GM19395 (cell line): ENCODE measurements around the gene ATP6V1G1.
A peak's percentile ranks its signal among the peaks of the same experiment; 100 is the strongest.

Experiments used
- ATAC-seq: cut with Tn5 transposase; IDR thresholded peaks from one replicate; pipeline ENCODE4 v1.9.1; 2021; ENCODE audit warnings: mild to moderate bottlenecking, moderate library complexity; ENCODE audit not compliant: unreplicated experiment

The ATP6V1G1 gene

DNA sequence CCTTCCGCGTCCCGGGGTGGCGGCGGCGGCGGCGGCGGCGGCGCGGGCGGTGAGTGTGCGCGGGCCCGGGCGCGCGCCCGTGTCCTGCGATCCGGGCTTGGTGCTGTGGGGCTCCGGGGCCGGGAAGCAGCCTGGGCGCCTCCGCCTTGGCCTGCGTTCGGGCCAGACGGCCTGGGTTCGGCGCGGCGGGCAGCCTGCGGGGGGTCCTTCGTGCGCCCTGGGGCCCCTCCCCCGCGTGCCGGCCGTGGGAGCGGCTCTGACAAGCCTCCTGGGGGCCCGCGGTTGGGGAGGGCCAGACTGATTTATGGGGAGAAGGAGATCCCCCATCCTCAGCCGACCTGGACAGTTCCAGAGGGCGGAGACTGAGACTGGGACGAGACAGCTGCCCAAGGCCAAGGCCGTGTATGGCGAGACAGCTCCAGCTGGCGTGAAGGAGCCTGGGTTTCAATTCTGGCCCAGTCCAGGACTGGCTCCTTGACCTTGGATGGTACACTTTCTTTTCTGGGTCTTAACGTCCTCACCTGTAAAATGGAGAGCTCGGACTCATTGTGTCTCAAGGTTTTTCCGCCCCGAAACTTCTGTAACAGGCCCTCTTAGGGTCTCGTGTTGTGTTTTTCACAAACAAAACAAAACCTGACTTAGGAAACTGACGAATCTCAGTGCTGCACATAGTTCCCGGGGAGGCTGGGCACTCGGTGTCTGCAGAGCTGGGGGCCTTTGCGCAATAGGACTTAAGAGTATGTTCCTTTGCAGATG lies 24.1 kb downstream of the ATP6V1G1 start:
- peak; percentile 29 for ATAC-seq

DNA sequence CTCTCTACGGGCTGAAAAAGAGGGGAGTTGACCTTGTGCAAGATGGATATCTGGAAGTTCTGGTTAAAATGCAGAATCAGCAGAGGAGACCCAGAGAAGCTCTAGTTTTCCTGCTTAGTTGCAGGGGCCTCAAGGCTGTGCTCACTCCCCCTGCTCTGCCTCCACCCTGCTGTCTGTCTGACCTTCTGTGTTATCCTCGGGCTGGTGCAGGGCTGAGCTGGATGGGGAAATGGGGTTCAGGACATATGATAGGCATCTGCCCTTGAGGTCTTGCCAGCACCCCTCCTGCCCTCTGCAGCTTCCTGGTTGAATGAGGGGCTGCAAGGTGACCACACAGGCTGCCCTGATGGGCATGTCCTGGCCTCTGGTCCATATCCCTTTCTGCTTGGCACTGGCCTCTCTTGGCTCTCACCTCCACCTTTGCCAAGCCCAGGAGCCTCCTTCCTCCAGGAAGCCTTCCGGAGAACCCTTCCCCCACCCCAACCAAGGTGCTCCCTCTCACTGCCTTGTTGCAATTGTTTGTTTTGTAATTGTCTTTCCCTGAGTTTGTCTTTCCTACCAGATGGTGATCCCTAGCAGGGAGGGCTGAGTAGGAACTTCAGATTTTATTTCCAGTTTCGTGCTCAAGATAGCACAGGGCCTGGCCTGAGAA lies 24.8 kb downstream of the ATP6V1G1 start:
- ATAC-seq, result no peak

DNA sequence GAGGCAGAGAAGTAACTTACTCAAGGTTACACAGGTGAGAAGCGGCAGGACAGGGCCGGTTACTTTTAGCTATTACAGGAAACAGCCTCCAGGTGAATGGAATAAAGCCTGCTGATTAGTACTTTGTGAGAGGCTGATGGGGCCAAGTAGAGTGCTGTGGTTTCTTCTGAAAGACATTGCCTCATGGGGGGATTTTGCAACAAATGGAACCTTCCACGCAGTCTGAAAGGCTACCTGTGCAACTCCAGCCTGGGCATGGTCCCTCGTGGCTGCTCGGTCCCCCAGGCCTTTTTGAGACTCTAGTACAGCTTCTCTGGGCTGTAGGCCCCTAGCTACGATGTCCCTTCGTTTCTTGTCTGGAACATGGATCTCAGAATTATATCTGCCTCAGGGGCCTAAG lies 25.5 kb downstream of the ATP6V1G1 start:
- no peak for ATAC-seq

DNA sequence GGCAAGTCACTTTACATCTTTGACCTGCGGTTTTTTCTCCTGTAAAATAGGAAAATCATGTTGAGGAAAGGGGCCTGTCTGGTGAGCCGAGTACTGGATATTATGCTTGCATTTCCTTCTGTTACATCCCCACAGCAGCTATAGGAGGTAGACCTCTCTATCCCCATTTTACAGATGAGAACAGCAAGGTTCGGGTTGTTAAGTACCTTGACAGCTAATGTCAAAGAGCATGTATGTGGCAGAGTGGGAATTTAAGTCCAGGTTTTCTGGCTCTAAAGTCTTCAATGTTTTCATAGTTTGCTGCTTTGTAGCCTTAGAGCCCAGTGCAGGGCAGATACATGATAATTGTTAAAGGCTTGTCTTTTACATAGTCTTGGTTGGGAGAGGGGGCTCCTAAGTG lies 26.4 kb downstream of the ATP6V1G1 start:
- no peak for ATAC-seq

DNA sequence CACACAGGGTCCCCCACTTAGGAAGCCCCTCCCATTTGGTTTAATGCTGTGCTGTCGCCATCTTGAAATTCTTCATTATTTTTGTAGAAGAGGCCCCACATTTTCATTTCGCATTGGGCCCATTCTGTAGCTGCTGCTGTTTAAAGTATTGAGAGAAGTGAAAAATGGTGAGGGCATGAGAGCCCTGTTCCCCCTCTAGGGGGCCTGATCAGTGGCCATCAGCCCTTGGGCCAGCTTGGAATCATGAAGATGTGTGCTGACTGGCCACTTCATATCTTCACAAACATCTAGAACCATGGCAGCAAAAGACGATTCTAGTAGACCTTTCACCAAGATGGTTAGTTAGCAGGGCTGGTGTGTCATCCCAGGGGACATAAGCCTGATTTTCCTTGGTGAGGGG lies 26.8 kb downstream of the ATP6V1G1 start:
- ATAC-seq, result no peak

DNA sequence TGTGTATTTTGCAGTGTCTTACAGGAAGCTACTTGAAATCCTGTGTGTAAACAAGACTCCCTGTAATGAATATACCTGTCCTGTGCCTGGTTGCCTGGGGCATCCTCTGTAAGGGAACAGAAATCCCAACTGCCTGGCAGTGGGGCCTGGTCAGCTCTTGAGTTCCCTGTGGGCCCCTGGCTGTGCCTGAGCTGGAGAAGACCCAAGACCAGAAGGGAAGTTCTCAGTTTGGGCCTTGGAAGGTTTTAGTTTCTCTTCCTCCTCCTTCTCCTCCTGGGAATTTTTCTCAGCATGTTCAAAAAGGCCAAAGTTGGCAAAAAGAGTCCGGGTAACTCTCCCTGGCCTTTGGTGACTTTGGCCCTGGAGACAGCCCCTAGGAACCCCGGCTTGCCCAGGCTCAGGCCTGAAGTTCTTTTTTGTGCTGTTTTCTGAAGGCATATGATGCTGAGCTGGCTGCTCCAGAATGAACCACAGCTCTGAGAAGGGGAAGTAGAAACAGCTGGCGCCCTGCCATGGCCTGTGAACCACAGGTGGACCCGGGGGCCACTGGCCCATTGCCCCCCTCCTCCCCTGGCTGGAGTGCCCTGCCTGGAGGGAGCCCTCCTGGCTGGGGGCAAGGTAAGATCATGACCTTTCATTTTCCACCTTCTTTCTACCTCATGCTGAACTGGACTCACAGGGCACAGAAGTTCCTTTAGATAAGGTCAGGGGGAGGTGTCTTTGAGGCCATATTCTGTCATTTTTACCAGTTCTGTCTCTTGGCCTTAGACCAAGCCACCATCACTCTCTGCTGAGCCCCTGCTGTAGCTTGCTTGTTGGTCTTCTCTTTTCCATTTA lies 29.3 kb downstream of the ATP6V1G1 start:
- ATAC-seq, result peak; percentile 69

DNA sequence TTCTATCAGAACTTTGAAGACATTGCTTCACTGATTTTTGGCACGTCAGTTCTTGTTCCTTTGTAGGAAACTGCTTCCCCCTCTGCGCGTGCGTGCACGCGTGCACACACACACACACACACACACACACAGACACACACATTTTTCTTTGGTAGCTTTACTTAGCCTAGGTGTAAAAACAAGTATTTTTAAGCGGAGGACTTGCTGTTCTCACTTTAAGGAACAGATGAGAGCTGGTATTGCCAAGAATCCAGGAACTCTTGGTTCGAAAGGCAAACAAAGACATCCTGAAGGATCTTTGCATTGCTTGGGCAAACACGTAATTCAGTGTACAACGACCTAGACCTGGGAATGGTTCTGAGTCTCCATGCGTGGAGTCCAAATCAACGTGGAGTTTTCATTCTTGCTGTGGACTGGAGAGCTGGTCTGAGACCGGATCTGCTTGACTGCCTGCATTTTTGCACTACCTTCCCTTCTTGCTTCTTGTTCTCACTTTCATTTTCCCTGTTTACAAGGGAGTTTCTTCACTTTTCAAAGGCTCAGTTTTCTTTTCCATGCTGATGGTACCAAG lies 31.7 kb downstream of the ATP6V1G1 start:
- peak; percentile 53 for ATAC-seq

DNA sequence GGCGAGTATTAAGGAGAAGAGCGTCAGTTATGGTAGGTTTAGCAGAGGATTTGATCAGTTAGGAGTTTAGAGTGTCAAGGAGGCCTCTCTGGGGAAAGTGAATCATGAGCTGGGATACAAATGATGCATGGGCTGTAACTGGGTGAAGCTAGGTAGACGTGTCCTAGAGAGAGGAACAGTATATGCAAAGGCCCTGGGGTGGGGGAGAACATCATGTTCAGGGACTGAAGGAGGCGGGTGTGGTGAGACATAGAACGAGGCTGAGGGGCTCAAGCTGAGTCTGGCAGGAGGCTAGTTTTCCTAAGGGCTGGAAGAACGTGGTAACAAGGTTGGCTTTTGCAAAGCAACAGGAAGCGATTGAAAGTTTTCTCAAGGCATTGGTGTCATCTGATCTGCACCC lies 34.0 kb downstream of the ATP6V1G1 start:
- ATAC-seq, result no peak

DNA sequence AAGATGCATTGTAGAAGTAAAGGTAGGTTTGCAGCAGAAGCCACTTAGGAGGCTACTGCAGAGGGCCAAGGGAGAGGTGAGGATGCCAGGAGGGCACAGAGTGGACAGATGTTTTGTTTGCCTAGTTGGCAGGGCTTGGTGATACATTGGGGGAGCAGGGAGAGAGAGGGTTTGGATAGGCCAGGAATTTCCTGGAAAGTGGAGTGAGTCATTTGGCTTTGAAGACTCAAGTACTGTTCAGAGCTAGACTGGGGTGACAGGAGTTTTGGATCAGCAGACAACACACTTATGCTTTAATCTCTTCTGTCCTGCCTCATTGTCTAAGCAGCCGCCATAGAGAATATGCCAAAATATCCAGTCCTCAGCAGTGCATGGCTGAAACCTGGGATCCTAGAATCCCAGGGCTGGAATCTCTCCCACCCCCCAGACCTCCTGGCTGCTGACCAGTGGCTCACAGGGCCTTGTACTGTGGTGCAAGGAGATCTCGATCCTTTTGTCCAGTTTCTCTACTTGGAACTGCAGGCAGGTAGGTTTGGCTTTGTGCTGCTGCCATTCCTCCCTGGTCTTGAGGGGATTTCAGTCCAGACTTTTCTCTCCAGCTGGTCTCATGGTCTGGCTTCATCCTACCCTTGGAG lies 34.5 kb downstream of the ATP6V1G1 start:
- ATAC-seq, result no peak

DNA sequence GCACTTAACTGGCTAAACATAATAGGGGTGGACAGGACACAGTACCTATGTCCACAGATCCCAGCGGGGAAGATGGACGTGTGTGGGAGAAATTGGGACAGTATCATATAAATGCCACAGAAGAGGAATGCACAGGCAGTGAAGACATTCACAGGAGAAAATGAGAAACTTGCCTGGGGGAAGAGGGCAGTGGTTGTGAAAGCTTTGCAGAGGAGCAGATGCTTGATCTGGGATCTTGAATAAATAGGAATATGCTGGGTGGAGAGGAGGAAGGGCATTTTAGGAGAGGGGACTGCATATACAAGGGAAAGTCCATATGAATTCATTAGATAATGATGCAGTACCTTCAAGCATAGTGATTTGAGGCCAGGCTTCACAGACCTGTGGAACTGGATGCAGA lies 37.1 kb downstream of the ATP6V1G1 start:
- no peak for ATAC-seq

DNA sequence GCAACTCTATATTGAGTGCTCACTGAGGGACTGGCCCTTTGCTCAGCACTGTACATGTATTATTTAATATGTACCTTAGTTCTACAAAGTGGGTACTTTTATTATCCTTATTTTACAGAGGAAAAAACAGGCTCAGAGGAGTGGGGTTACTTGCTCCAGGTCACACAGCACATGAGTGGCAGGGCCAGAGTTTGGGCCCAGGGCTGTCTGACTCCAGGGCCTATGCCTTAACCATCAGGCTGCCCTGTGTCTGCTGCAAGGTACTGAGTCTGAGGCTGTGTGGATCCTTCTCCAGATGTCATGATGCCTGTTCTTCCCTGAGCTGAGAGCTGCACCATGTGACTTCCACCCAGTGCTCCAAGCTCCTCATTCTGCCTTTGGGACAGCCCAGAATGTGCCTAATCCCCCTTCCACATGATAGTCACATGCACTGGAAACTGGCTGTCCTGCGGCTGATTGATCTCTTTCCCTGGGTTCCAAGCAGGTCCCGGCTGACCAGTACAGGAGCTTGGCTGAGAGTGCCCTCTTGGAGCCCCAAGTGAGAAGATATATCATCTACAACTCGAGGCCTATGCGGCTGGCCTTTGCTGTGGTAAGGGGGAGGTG lies 38.9 kb downstream of the ATP6V1G1 start:
- ATAC-seq, result no peak

DNA sequence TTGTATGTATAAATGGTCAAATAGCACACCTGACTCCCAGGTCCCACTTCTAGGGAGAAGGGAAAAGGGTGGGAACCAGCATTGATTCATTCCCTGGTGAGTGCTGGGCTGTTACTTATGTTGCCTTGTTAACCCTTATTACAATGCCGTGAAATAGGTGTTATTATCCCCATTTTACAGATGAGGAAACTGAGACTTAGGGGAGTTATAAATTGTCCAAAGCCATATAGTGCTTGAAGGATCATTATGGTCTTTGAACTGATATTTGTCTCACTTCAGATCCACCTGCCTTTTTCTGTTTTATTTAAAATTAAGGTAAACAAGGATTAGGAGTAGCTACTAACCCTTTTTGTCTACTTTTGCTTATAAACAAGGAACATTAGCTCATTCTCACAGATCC lies 40.0 kb downstream of the ATP6V1G1 start:
- no peak for ATAC-seq

DNA sequence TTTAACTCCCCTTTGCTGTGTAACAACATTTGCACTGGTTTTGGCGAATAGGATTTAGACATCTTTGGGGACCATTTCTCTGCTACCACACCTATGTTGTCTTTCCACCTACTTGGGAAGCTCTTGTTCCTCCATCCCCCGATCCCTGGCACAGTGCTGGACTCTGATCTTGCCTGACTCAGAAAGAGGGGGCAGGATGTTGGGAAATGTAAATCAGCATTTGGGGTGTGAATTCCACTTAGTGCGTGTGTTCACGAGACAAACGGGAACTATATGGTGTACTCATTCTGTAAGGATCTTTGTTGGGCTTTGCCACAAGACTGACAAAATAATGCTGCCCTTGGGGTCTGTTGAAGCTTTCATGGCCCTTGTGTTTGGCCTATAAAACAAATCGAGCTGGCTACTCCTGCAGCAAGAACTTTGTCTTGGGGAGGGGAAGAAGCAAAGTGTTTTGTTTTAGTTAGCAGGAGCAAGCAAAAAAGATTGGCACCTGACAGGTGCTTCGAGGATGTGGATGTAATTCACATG lies 42.1 kb downstream of the ATP6V1G1 start:
- no peak for ATAC-seq

DNA sequence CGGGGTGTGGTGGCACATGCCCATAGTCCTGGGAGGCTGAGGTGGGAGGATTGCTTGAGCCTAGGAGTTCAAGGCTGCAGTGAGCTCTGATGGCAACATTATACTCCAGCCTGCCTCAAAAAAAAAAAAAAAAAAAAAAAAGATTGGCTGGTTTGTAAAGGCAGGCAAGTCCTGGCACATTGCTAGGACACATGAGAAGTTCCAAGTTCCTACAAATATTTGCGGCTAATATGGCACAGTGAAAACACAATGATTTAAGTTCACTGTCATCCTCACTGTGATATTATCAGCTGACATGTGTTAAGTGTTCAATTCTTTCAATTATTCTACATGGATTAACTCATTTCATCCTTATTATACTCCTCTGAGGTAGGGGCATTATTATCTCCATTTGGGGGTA lies 43.6 kb downstream of the ATP6V1G1 start:
- ATAC-seq, result no peak

DNA sequence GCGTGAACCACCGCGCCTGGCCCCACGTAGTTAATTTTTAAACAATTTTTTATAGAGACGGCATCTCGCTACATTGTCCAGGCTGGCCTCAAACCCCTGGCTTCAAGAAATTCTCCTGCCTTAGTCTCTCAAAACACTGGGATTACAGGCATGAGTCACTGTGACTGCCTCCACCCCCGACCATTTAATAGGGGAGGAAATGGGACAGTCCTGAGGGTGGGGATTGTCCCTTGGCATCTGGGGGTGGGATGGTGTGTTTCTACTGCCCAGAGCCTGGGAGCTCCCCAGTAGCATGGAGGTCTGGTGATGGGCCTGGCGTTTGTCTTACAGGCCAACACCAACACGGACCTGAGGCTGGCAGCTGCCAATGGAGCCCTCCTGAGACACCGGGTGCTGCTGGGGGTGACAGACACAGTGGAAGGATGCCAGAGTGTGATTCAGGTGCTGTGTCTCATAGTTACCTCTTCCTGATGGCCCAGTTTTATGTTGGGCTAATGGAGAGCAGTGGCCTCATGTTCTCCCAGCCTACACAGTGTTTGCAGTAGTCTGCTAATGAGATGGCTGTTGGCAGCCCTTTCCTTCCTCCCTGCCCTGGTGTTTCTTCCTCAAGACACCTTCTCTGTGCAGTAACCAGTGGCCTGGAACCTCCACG lies 46.0 kb downstream of the ATP6V1G1 start:
- no peak for ATAC-seq

DNA sequence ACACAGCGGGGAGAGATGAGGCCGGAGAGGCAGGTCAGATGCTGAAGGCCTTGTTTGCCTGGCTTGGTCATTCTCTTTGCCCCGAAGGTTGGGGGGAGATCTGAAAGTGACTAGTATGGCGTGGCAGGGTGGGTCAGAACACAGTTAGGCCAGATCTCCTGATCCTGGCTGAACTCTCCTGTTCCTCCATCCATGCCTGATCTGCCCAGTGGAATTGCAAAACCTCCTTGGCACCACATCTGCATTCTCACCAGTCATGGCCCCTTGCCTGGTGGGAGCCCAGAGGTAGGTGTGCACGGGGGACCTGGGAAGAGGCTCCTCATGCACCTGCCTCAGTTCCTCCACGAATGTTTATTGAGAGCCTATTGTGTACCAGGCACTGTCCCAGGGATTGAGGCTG lies 46.8 kb downstream of the ATP6V1G1 start:
- ATAC-seq, result no peak

DNA sequence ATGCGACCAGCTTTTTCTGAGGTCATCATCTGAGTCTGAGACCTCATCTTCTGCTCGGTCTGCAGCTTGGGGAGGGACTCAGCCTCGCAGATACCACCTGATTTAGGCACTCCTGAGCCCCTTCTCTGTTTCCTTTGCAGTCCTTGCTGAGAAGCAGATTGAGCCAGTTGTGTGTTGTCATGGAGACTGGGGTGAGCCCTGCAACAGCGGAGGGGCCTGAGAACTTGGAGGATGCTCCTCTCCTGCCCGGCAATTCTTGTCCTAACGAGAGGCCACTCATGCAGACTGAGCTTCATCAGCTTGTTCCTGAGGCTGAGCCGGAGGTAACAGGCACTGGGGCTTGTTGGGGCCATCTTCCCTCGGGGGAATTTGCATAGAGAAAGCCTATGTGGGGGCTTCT lies 50.8 kb downstream of the ATP6V1G1 start:
- no peak for ATAC-seq

DNA sequence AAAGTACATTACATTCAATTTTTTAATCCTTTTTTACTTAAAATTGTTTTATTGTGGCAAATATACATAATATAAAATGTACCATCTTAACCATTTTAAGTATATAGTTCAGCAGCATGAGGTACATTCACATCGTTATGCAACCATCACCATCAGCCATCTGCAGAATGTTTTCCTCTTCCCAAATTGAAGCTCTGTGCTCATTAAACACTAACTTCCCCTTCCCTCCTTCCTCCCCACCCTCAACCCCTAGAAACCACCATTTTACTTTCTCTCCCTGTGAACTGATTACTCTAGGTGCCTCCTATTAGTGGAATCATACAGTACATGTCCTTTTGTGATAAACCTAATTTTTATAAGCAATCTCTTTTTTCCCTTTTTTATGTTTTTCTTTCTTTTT lies 54.4 kb downstream of the ATP6V1G1 start:
- no peak for ATAC-seq

DNA sequence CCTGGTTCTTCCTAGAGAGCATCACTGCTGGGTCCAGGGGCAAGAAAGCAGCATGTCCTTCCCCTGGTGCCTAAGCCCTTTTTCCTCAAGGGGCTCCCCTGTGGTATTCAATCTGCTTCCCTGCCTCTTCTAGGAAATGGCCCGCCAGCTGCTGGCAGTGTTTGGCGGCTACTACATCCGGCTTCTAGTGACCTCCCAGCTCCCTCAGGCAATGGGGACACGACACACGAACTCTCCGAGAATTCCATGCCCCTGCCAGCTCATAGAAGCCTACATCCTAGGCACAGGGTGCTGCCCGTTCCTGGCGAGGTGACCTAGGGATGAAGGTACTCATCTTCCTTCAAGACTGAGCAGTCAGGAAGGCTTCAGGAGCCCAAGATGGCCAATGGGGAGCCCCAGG lies 55.4 kb downstream of the ATP6V1G1 start:
- no peak for ATAC-seq

DNA sequence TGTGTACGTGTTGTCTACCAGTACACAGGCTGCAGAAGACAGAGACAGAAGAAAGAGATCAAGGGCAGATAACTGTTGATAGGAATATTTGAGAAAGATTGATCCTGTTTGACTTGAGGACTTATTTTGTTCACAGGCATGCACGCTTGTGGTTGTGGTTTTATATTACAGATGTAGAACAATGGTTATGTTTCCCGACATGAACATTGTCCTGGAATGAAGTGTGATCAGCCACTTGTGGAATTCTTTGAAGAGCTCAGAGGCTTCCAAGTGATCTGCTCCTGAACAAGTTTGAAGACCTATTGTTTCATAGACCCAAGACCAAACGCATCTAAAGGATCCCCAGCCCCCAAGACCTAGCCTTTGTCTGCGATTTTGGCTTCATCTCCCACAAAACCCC lies 56.3 kb downstream of the ATP6V1G1 start:
- no peak for ATAC-seq
